Adrenal gland (tissue), 5 donors: ENCODE data around the gene TBC1D22A.

Experiments
- CTCF ChIP-seq, 6 experiments: fragments of 450-650 bp in 4 of 6; fragments of 200-600 bp in 2 of 6; sonication (generic) in 1 of 6; IDR thresholded peaks; 1 replicate in 5 of 6; 2 replicates in 1 of 6; pipeline versions ENCODE4 v1.5.1 to v1.8.0; 2016 to 2021; ENCODE audit warnings: antibody characterized with exemption in 6 of 6, mild to moderate bottlenecking in 2 of 6, moderate library complexity in 1 of 6
- POLR2A ChIP-seq, 2 donors: fragments of 450-650 bp; IDR thresholded peaks; one replicate each; pipeline ENCODE4 v1.6.1; 2017; ENCODE audit warnings: antibody characterized with exemption in 2 of 2, mild to moderate bottlenecking in 2 of 2, moderate library complexity in 1 of 2
- donor health status: DM: no; HTN: no; CAD: no.

DNA sequence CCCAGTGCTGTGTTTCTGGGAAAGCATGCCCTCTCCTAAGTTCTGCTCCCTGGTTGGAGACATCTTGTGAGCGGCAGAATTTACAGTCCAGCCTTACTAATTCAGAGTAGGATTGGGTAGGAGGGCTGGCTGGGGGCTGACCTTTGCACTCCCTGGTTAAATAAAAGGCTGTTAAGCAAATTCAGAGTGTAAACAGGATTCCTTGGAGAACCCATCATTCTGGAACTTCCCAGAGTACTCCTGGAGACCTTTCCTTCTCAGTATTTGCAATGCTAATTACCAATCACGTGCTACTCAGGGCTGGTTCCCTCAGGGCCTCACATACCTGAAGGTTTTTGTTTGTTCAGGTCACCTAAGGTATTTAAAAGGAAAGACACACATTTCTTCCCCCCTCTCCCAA is 340.2 kb downstream of the TBC1D22A start:
- no peak for TF ChIP-seq CTCF (IDR thresholded peaks at IDR 0.05)
- TF ChIP-seq POLR2A (IDR thresholded peaks at IDR 0.05): no peak
